GM19455 (cell line): Measurements from ENCODE around the gene MCC.

Experiments used
- ATAC-seq: cut with Tn5 transposase; IDR thresholded peaks from one replicate; pipeline ENCODE4 v1.9.1; 2021; ENCODE audit not compliant: unreplicated experiment

Gene MCC

DNA sequence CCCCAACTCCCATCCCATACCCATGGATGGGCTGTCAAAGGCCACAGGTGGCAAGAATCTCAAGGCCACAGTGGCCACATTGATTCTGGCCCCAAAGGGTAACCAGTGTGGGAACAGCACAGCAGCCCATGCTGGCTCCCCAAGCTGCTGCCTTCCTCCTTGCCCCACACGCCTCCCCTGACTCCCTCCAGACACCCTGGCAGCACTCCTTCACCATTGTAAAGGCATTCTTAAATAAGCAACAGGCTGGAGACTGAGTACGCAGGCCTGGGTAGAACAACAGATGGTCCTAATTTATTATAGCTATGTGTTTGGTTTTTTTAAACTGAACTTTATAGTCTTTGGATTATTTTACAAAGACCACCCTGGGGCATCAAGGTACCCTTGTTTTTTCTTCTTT lies 212.3 kb downstream of the MCC start:
- no peak for ATAC-seq

DNA sequence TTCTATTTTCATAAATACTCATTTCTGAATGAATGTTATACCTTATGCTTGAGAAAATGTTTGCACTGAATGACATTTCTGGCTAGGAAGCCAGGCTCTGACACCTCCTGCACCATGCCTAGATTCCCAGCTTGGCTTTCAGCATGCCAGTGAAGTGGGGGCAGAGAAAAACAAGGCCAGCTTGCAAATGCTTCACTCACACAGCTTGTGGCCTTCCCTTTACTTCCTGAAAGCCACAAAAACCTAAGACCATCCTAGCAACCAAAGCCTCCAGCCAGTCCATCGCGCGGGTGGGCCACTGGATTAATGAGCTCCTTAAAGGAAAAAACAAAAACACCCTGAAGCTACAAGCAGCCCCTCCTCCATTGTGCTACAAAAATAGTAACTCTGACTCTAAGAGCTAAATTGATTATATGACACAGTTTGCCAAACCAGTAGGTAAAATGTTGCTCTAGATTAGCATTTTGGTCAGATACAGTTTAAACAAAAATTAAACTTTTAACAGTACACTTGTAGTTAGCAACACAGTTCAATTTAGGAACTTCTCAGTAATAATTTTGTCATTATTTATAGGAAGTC lies 213.3 kb downstream of the MCC start:
- no peak for ATAC-seq

DNA sequence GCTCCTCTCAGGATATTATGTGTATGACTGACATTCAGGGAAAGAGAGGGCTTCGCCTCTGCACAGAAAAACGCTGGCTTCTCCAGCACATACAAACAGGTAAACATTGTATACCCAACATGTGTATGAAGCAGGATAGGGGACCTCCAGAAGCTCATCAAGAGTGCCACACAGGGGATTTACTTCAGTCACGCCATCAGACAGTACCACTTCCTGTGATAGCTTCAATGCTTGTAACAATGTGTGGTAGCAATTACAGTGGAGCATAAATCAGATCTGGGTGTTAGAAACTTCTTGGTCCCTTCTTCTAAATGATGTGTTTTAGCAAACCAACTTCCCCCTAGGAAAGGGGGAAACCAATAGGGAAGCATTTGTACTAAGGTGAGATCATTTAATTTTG lies 214.3 kb downstream of the MCC start:
- no peak for ATAC-seq

DNA sequence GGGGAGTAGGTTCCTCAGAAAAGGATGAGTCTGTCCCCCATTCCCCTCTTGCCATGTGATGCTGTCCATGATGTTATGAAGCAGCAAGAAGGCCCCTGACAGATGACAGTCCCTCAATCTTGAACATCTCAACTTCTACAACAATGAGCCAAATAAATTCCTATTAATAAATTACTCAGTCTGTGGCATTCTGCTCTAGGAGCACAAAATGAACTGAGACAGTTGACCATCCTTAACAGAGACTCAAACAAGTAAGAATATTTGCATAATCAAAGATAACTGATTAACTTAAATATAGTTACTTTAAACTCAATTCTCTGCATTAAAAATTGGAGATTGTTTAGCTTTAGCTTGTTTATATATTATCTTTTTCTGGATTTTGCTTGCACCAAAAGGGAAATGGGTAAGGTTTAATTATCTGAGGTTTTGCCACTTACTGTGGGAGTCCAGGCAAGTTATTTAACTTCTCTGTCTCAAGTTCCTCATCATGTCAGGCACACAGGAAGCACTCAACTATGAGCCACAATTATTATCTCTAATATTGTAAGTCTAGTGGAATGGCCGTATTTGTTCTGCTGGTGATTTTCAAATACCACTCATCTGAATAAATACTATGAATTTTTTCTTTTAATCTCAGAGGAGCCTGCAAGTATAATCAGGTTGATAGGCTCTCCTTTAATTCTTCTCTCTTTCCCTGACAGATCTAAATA lies 216.4 kb downstream of the MCC start:
- no peak for ATAC-seq

DNA sequence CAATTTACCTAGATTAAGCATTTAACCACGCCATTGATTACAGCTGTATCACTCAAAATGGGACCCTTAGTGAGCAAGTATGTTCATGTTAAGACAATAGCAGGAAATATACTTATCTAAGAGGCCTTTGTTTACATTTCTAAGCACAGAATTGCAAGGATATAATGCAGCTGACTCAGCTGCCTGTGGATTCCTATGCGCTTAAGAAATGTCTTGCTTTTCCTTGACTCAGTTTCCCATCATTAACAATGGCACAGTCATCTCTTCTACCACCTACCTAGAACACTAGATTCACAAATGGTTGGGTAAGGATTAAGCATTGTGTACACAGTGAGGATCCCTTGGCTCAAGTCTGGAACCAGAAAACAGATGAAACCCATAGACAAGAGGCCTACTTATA lies 217.2 kb downstream of the MCC start:
- ATAC-seq, result no peak

DNA sequence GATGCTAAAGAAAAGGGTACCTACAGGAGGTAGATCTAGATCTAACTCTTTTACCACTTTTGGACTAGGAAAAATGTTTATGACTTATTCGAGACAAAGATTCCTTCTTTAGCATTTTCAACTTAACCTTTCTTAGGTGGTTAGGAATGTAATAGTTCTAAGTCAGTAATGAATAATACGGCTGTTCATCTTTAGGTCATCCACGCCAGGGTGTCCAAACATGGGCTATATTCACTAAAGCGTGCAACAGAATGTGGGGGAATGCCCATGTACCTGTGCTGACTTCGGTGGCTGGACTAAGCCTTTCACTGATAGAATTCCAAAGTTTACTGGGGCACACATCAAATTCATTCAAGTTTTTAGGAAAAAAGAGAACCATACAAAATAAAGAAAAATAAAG lies 218.2 kb downstream of the MCC start:
- ATAC-seq, result no peak

DNA sequence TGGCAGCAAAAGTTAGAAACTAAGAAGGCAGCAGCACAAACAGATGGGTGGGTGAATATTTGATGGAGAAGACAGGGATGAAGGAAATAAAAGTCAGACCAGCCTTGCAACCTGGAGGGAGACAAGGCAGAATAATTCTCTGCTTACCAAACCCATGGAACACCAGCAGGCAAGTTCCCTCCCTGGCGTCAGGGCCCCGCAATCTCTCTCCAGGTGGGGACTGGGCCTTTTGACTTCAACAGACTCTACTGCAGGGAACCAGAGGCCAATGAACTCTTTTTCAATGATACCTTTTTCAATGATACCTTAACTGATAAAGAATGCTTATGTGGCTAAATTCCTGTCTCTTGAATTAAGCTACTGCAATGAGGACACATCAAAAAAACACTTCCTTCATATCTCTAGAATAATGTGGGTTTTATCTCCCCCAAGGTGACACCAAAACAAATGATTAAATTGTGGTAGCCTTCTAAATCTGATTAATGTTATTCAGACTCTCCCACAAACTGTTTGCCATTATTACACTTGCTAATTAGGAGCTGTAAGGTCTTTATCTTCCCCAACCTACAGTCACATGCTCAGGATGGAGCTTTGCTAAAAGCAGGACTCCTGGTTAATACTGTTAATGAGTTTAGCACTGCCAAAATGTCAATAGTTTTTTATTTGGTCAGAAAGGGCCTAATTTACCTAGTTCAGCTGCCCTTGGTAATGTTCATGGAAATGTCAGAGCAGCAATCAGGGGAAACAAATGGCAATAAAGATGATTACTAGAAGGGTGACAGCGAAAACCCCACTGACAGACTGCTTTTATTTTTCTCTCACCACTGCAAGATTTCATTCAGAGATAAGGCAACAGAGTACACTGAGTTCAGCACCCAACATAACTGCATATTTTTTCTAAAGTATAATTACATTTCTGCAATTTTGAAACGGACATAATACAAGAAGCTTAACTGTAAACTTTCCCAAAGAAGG lies 218.9 kb downstream of the MCC start:
- no peak for ATAC-seq

DNA sequence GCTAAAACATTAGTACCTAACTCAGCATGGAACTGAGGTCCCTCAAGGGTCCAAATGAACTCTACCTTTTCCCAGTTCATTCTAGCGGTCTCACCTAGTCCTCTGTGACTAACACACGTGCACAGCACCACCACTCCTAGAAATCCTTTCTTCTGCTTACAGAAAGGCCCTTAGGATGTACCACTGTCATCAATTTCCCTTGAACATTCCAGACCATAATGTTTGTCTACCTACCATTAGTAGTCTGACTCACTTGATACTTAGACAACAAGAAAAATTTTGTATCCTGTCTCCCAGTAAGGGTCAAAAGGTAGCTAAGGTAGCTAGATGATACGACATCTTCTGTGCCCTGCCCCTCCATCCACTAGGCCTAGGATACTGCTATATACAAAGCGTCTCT lies 220.0 kb downstream of the MCC start:
- no peak for ATAC-seq

DNA sequence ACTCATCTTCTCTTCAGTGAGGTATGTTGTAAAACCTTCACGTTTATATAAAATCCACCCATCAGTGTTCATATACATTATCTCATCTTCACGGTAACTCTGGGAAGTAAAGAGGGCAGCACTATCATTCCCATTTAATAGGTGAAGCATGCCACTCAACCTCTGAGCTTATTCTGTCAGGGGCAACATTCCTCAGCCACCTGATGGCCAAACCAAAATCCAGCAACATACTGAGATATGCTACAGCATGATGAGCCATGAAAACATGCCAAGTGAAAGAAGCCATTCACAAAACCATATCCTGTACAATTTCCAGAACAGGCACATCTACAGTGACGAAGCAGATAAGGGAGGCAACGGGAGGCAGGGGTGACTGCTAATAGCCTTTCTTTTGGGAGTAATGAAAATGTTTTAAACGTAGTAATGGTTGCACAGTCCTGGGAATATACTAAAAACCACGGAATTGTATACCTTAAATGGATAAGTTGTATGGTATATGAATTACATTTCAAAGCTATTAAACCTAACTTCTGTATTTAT lies 220.8 kb downstream of the MCC start:
- no peak for ATAC-seq

DNA sequence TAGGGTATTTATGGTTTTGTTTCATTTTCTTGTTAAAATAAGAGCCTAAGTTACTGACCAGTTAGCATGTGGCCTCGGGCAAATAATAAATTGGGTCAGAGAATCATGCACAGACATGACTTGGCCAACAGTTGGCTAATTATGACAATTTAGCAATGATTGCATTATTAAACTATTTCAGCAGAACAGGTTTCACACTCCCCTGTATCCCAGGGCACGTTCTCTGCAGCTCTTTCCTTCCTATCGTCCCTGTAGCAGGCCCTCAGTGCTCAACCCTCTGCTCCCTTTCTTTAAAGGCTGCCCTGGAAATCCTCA lies 221.4 kb downstream of the MCC start:
- ATAC-seq, result no peak

DNA sequence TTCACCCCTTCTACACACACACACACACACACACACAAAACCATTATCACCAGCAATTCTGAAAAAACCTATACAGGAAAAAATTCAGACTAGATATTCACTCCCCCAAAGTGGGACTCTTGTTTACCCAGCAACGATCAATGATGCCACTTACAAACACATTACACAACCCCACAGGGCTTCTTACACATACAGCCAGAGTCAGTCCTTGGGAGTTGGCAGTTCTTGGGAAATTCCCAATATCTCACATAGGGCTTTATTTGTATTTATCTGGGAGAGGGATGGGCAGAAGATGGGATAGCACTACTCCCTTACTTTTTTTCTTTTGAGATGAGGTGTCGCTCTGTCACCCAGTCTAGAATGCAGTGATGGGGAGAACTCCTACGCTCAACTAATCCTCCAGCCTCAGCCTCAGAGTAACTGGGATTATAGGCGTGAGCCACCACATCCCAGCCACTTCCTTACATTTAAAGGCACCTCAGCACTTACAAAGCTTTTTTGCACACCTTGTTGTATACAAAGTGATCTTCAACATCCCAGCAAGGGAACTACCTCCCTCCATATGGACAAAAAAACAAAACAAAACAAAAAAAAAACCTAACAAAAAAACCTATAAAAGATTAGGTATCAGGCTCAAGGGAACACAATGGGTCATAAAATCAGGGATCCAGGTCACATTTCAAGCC lies 221.9 kb downstream of the MCC start:
- no peak for ATAC-seq

DNA sequence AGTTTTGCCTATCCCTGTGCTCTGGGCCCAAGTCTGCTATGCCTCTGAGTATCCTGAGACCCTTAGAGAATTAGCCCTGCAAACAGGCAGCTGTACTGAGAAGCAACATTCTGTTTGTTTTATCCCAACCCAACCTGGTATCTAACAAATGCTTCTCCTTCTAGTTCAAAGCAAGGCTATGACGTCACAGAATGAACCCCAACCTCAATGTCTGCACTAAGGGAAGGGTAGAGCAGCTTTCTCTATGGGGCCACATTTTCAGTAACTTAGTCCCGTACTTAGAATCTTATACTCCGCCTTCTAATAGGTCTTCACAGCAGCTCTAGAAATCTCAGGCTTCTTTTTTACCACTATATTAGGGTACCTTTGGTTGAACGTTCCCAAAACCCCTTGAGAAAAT lies 223.1 kb downstream of the MCC start:
- no peak for ATAC-seq

DNA sequence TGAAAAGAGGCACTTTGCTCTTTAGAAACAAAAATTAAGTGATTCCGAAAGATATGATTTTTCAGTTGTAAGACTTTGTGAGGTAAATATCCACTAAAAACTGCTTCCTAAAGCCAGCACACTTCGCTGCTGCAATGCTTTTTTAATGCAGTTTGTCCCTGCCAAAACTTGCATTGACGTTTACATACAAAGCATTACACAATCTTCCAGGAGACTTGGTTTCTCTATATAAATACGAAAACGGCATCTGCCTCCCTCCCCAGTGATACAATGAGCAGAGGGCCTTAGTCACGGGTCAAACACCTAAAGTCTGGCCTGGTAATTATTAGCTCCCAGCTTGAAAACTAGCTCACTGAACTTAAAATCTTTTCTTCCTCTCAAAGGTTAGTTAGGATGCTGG lies 224.2 kb downstream of the MCC start:
- no peak for ATAC-seq

DNA sequence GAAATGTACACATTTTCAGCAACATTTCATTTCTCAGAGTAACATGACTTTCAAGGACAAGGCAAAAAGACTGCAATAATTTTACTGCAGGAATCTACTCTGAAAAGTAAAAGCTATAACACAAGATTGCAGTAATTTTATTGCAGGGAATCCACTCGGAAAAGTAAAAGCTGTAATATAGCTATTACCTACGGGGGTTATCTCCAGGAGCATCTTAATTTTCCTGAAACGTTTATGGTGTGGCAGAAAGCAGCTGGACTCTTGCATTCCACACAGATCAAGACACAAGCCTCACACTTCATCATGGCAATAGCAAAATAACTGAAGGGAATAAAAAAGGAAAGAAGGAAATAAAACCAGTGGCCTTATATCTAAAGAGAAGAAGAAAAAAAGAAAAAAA lies 224.7 kb downstream of the MCC start:
- ATAC-seq, result no peak

DNA sequence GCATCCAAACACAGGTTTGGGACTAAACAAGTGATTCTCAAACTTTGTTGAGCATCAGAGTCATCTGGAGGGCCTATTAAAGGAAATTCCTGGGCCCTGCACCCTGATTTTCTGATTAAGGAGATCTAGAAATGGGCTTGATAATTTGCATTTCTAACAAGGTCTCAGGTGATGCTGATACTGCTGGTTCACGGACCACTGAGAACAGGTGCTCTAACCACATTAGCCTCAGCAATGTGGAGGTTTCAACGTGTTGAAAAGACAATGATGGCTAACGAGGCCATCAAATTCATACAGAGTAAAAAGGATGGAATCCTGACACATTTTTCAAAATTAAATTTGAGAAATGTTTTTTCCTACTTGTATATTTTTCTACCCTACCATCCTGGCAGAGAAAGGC lies 225.6 kb downstream of the MCC start:
- ATAC-seq, result no peak

DNA sequence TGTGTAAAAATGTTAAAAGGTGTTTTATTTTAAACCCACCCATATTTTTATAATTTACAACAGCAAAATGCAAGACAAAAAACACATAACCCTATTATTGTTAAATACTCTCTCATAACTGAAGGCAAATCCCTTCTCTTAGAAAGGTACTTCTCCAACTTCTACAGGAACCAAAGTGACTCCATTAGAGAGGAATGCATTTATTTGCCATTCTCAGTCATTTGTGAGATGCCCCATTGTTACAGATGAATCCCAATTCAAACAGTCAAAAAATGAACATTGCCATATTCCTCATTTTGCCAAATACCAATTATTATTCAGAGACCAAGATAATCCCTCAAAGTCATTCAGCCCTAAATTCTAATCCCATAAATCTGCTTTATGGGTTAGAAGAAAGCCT lies 229.2 kb downstream of the MCC start:
- ATAC-seq, result no peak

DNA sequence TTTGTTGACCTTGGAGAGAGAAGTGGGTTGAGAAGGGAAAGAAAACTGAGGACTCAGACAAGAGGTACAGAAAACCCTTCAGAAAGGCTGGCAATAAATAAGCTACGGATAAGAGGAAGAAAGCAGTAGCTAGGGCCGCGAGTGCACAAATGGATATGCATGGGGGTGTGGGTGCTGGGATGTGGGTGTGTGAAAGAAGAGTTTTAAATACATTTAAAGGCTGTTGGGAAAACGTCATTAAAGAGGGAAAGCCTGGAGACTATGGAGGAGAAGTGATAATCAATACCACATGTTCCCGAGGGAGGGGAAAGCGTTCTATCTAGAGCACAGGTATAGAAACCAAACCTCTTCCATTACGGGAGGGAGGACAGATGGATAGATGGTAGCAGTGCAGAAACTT lies 230.7 kb downstream of the MCC start:
- no peak for ATAC-seq

DNA sequence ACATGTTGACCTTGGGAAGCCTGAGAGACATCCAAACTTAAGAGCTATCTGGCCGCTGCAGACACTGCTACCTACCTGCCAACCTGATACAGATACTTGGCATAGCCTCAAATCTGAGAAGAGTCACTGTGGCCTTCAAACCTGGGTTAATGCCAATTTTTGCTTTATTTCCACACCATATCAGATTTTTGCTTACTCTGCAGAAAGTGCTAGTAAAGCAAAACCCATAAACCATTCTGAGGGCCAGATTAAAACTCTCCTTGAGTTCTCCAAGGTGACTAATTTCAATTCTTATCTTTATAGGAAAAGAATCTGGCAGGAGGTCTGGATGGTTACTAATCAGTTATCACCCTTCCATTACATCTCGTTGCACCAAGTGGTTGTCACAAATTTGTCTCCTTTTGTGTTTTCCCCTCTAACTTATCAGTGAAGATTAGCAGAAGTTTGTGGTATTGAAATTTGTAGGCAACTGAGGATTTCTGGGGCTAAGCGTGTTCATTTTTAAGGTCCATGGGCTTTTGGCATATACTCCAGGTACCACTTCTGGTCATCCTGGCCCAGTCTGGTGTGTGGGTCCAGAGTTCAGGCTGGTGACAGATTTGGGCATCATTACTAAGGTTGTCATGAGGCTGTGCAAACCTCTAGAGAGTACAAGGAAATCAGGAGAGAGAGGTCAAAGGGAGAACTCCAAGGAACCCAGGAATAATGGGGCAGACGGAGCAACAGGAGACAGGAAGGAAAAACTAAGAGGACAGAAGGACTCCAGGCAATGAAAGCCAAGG lies 231.4 kb downstream of the MCC start:
- no peak for ATAC-seq

DNA sequence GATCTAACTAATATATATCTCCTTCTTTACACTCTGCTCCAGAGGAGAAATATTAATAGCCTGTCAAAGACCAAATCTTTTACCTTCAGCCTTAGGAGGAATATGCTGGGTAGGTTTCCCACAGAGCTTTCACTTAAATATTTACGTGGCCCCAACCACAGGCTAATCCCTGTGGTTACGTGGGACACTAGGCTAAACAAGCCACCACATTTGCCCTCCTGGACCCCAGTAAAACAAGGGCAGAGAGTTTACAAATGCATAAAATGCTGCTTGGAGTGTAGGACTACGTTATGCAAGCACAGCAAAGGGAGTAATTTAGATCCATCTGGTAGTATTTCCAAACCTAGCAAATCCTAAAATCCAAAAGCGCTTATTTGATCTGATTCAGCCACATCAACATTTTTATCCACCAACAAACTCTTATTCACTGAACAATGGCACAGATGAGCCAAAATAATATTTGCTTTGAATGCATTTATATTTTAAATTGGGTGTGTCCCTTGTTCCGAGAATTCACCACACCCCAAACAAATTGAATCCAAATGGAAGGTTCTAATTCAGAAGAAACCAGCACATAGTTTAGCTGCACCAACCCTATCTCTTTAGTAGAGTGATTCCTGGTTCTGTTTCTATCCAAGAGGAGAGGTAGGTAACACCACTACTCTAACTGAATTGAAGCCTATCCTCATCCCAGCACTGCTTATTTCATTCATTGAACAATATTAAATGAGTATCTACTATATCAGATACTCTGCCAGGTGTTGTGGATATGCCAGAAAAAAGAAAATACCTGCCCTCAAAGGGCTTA lies 232.5 kb downstream of the MCC start:
- no peak for ATAC-seq

DNA sequence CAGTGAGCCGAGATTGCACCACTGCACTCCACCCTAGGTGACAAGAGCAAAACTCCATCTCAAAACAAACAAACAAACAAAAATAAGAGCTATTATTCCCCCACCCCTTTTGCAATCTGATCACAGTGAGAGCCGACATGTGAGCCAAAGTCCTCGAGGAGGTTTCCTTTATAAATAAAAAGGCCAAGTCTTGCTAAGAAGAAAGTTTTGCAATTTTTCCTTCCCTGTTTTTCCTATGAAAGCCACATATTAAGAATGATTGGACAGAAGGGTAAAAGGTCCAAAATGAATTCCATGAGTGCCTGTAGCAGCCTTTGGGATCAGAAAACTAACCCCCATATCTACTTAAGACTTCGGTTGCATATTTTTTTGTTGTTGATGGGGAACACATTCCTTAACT lies 233.1 kb downstream of the MCC start:
- ATAC-seq, result no peak
